Trophoblast cell (in vitro differentiated cells and primary cell): ENCODE data around the gene IGF1.
"Not testable (repeated sequence)": the region's sequence is repeated elsewhere in the genome, so short reads cannot be mapped to it uniquely, and the experiment has no call there.

ENCODE experiments used
- DNase-seq, 2 donors: peaks; one replicate each; pipeline ENCODE4 v3.0.0-alpha.2; 2016
- H2AFZ ChIP-seq: 2 replicates; pipeline ENCODE4 v1.6.1; 2013; ENCODE audit warnings: low read length, moderate library complexity, mild to moderate bottlenecking; ENCODE audit not compliant: insufficient read depth, poor library complexity
- H2AK5ac ChIP-seq: 2 replicates; pipeline ENCODE4 v1.6.1; 2013; ENCODE audit warnings: mild to moderate bottlenecking, low read length
- H2BK120ac ChIP-seq: 2 replicates; pipeline ENCODE4 v1.6.1; 2013; ENCODE audit warnings: low read length, mild to moderate bottlenecking, moderate library complexity; ENCODE audit not compliant: insufficient read depth, poor library complexity
- H2BK12ac ChIP-seq: 2 replicates; pipeline ENCODE4 v1.6.1; 2013; ENCODE audit warnings: mild to moderate bottlenecking, low read length, moderate library complexity
- H2BK5ac ChIP-seq: 2 replicates; pipeline ENCODE4 v1.6.1; 2013; ENCODE audit warnings: low read length, low read depth, moderate library complexity, mild to moderate bottlenecking; ENCODE audit not compliant: poor library complexity
- H3K14ac ChIP-seq: 2 replicates; pipeline ENCODE4 v1.6.1; 2013; ENCODE audit warnings: mild to moderate bottlenecking, low read length
- H3K18ac ChIP-seq: 2 replicates; pipeline ENCODE4 v1.6.1; 2013; ENCODE audit warnings: mild to moderate bottlenecking, low read length
- H3K23ac ChIP-seq: 2 replicates; pipeline ENCODE4 v1.6.1; 2013; ENCODE audit warnings: low read length
- H3K27ac ChIP-seq: 2 replicates; pipeline ENCODE4 v1.5.1; 2013; ENCODE audit warnings: low read depth, mild to moderate bottlenecking, inconsistent platforms, low read length, moderate library complexity
- H3K27me3 ChIP-seq: 2 replicates; pipeline ENCODE4 v1.6.1; 2013; ENCODE audit warnings: inconsistent platforms, mild to moderate bottlenecking, low read length, moderate library complexity; ENCODE audit not compliant: insufficient read depth
- H3K36me3 ChIP-seq, 2 experiments: 1 replicate in 1 of 2; 2 replicates in 1 of 2; pipeline ENCODE4 v1.6.1; 2013; ENCODE audit warnings: low read length in 2 of 2, mild to moderate bottlenecking in 2 of 2, moderate library complexity in 1 of 2; ENCODE audit not compliant: insufficient read depth in 2 of 2, control insufficient read depth in 1 of 2
- H3K4ac ChIP-seq: 2 replicates; pipeline ENCODE4 v1.6.1; 2013; ENCODE audit warnings: low read depth, mild to moderate bottlenecking, low read length, moderate library complexity
- H3K4me1 ChIP-seq, 2 experiments: 1 replicate in 1 of 2; 2 replicates in 1 of 2; pipeline ENCODE4 v1.6.1; 2013; ENCODE audit warnings: low read length in 2 of 2, mild to moderate bottlenecking in 2 of 2, moderate library complexity in 1 of 2; ENCODE audit not compliant: insufficient read depth in 2 of 2, control insufficient read depth in 1 of 2
- H3K4me2 ChIP-seq: 2 replicates; pipeline ENCODE4 v1.6.1; 2013; ENCODE audit warnings: inconsistent platforms, mild to moderate bottlenecking, low read length, moderate library complexity
- H3K4me3 ChIP-seq: 2 replicates; pipeline ENCODE4 v1.5.1; 2013; ENCODE audit warnings: mild to moderate bottlenecking, low read depth, low read length, inconsistent platforms
- H3K79me1 ChIP-seq: one replicate; pipeline ENCODE4 v1.6.1; 2013; ENCODE audit warnings: low read length
- H3K79me2 ChIP-seq: 2 replicates; pipeline ENCODE4 v1.6.1; 2013; ENCODE audit warnings: low read length, mild to moderate bottlenecking; ENCODE audit not compliant: control insufficient read depth, insufficient read depth, poor library complexity
- H3K9ac ChIP-seq: 2 replicates; pipeline ENCODE4 v1.6.1; 2013; ENCODE audit warnings: mild to moderate bottlenecking, low read length
- H3K9me3 ChIP-seq: 2 replicates; pipeline ENCODE4 v1.6.1; 2013; ENCODE audit warnings: low read depth, mild to moderate bottlenecking, control low read depth, inconsistent platforms, low read length; ENCODE audit not compliant: insufficient read depth
- H4K12ac ChIP-seq: 2 replicates; pipeline ENCODE4 v1.6.1; 2013; ENCODE audit warnings: low read depth, mild to moderate bottlenecking, low read length, moderate library complexity
- H4K8ac ChIP-seq: 2 replicates; pipeline ENCODE4 v1.6.1; 2013; ENCODE audit warnings: low read depth, mild to moderate bottlenecking, low read length, moderate library complexity
- H4K91ac ChIP-seq: one replicate; pipeline ENCODE4 v1.6.1; 2013; ENCODE audit warnings: low read depth, mild to moderate bottlenecking, low read length, moderate library complexity
- WGBS: extraction: QIAGEN DNeasy Blood & Tissue Kit; methylation state at CpG from one replicate; pipeline ENCODE4 v1.1.7; 2013; ENCODE audit warnings: missing lambda C conversion rate; ENCODE audit not compliant: insufficient read length, insufficient coverage; ENCODE audit errors: extremely low coverage; 5-methylcytosine and 5-hydroxymethylcytosine counted together

Gene IGF1

DNA sequence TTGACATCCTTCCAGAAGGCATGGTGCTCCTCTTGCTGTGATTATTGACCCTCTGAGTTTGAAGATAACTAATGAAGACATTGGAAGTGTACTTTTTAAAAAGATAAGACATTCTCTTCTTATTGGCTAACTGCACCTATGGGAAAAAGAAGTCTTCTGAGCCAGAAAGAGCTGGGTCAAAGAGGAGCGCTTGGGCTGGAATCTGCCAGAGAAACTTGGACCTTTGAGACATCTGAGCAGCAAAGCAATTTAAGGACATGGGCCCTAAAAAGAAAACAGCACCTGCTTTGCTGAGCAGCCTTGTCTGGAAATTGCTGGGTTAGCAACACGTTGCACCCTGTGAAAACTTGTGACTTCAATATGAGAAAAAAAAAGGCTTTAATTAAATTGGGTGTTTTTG, 27.8 kb downstream of the IGF1 start:
- Histone ChIP-seq H3K36me3 (no peaks in the 10 kb centered on the region), H3K18ac (no peak overlapping the region), H2BK5ac (no peak overlapping the region), H3K9me3 (no peaks in the 10 kb centered on the region), H3K4me2 (no peak overlapping the region), H3K14ac (no peak overlapping the region), H3K27me3 (no peaks in the 10 kb centered on the region), H3K4me1 (no peaks in the 10 kb centered on the region), H2AK5ac (no peak overlapping the region), H3K9ac (no peak overlapping the region), H3K4me3 (no peak overlapping the region), H4K12ac (no peak overlapping the region), H2BK12ac (no peak overlapping the region), H3K4ac (no peak overlapping the region), H3K79me2 (no peaks in the 10 kb centered on the region), H4K8ac (no peak overlapping the region), H3K27ac (no peak overlapping the region), H4K91ac (no peak overlapping the region), H3K23ac (no peak overlapping the region), H2AFZ (no peak overlapping the region), H2BK120ac (no peak overlapping the region), H3K79me1 (no peaks in the 10 kb centered on the region)
- WGBS = no CpG with 5 or more reads among the region's 2 CpGs
- DNase-seq = no peak

DNA sequence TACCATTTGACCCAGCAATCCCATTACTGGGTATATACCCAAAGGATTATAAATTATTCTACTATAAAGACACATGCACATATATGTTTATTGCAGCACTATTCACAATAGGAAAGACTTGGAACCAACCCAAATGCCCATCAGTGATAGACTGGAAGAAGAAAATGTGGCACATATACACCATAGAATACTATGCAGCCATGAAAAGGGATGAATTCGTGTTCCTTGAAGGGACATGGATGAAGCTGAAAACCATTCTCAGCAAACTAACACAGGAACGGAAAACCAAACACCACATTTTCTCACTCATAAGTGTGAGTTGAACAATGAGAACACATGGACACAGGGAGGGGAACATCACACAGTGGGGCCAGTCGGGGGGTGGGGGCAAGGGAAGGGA, 31.3 kb downstream of the IGF1 start:
- not testable (repeated sequence) for H4K91ac ChIP-seq, DNase-seq, H3K4me2 ChIP-seq, H3K14ac ChIP-seq, H3K4me1 ChIP-seq, H3K79me2 ChIP-seq, H3K27ac ChIP-seq, H3K27me3 ChIP-seq, H2BK12ac ChIP-seq, H4K8ac ChIP-seq, H3K4me3 ChIP-seq, H2BK120ac ChIP-seq, H2BK5ac ChIP-seq, H3K18ac ChIP-seq, H3K36me3 ChIP-seq, H3K79me1 ChIP-seq, H3K23ac ChIP-seq, H2AFZ ChIP-seq, H3K9me3 ChIP-seq, H4K12ac ChIP-seq, H3K9ac ChIP-seq, H2AK5ac ChIP-seq, H3K4ac ChIP-seq
- no CpG with 5 or more reads among the region's 3 CpGs for WGBS

GRCh38 chr12:102447426-102447825, 32.9 kb downstream of the IGF1 start:
- H3K4me2 ChIP-seq, H4K12ac ChIP-seq, H3K27me3 ChIP-seq, DNase-seq, H2BK12ac ChIP-seq, H3K4me1 ChIP-seq, H3K4ac ChIP-seq, H3K27ac ChIP-seq, H2BK120ac ChIP-seq, H3K79me1 ChIP-seq, H3K4me3 ChIP-seq, H3K36me3 ChIP-seq, H2AFZ ChIP-seq, H3K23ac ChIP-seq, H3K9me3 ChIP-seq, H2BK5ac ChIP-seq, H2AK5ac ChIP-seq, H4K91ac ChIP-seq, H4K8ac ChIP-seq, H3K79me2 ChIP-seq, H3K9ac ChIP-seq, H3K14ac ChIP-seq, H3K18ac ChIP-seq: not testable (repeated sequence)
- no CpG with 5 or more reads among the region's 3 CpGs for WGBS

DNA sequence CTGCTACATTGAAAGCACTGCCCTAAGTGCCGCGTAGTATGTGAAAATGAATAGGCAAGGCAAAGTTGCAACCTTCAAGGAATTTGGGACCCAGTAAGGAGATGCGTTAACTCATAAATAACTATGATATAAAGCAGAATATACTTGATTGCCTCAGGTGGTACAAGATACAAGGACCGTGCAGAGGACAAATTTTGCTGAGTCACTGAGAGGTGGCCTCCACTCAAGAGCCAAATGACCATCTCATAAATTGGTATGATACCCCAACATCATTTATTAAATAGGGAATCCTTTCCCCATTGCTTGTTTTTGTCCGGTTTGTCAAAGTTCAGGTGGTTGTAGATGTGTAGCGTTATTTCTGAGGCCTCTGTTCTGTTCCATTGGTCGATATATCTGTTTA, 35.7 kb downstream of the IGF1 start:
- no peak overlapping the region for H3K4me3 ChIP-seq
- no peaks in the 10 kb centered on the region for H3K4me1 ChIP-seq
- DNase-seq = no peak
- no peak overlapping the region for H2BK5ac ChIP-seq
- H3K18ac ChIP-seq = no peak overlapping the region
- H3K79me2 ChIP-seq = no peaks in the 10 kb centered on the region
- H4K91ac ChIP-seq = no peak overlapping the region
- H3K79me1 ChIP-seq = no peaks in the 10 kb centered on the region
- H3K4me2 ChIP-seq = no peak overlapping the region
- no peak overlapping the region for H3K23ac ChIP-seq
- no peaks in the 10 kb centered on the region for H3K27me3 ChIP-seq
- H2BK120ac ChIP-seq = no peak overlapping the region
- no peaks in the 10 kb centered on the region for H3K36me3 ChIP-seq
- H2AFZ ChIP-seq = no peak overlapping the region
- WGBS = no CpG with 5 or more reads among the region's 7 CpGs
- H2AK5ac ChIP-seq = no peak overlapping the region
- no peak overlapping the region for H2BK12ac ChIP-seq
- no peak overlapping the region for H3K14ac ChIP-seq
- no peak overlapping the region for H3K9ac ChIP-seq
- H4K12ac ChIP-seq = no peak overlapping the region
- H3K9me3 ChIP-seq = no peaks in the 10 kb centered on the region
- no peak overlapping the region for H3K27ac ChIP-seq
- no peak overlapping the region for H4K8ac ChIP-seq
- no peak overlapping the region for H3K4ac ChIP-seq
